GM19240 (cell line): ENCODE data around the gene JUND.
A peak's percentile ranks its signal among the peaks of the same experiment; 100 is the strongest.

Experiments used
- DNase-seq: peaks from one replicate; pipeline ENCODE4 v3.0.0; 2011; ENCODE audit warnings: low spot score; ENCODE audit not compliant: insufficient read length

Gene JUND

DNA sequence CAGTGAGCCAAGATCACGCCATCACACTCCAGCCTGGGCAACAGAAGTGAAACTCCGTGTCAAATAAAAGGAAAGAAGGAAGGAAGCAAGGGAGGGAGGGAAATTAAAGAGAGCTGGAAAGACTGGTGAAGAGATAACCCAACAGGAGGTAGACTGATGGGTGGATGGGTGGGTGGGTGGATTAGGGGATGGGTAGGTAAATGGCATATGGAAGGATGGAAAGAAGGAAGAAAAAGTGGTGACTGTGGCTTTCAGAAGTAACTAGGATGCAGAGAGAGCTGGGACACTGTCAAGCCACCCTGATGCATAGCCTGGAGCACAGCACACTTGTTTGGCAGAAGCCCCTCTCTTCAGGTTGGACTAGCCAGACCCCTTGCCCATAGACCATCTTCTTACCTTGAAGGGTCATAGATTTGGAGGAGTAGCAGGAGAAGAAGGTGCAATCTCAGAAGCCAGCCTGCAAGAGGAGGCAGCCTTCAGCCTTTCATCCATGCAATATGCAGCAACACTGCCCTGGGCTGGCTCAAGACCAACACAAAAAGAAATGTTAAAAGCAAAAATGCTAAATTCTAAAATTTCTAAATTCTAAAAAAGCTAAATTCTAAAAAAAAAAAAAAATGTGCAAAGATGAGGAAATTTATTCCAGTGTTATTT is 12.2 kb downstream of the JUND start:
- no peak for DNase-seq

DNA sequence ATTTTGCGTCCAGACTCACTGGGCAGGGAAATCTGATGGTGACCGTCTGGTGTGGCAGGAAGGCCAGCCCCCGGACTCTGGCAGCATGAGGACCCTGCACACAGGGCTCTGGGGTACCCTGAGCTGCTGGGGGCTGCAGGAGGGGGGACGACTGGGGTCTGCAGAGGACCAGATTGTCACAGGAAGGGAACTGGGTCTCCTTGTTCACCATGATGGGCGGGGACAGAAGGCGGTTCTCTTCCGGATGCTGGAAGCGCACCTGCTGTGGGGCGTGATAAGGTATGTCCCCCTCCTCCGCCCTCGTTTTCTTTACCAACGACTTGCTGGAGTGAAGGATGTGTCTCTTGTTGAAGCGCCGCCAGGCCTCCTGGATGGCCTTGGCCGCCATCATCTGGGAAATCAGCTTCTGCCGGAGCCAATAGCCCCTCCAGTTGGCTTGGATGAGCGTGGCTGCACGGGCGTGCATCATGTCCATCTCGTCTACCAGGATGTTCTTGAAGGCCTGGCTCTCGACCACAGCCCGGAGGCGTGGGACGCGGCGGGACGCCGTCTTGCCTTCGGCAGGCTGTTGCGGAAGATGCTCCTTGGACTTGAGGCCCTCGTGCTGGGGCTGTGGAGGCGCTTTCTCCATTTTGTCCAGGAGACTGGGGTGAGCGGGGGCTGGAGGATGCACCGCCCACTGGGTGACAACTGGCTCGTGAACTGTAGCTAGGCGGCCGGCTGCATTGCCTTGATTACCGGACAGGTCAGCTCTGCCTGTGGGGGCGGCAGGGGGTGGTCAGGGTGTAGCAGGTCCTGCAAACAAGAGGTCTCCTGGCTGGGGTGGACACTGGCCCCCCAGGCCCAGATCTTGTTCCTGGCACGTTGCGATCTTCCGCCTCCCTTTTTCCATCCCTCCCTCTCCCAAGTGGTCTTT is 14.4 kb downstream of the JUND start:
- DNase-seq: no peak

DNA sequence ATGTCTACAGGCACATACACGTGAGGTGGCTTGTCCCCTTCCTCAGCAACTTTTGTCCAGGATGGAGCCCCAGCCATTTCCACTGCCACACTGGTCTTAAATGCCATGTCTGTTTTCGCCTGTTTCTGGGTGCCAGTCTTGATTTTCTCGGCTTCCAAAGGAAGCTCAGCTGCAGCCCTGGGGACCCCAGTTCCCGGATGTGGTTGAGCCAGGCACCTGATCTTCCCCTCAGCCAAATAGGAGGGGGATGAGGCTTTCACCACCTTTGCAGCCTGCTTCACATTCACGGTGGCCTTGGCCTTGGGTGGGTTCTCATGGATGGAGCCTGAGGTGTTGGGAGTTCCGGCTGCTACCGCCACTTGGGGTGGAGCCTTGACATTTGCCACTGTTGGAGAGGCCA is 15.8 kb downstream of the JUND start:
- DNase-seq: no peak

DNA sequence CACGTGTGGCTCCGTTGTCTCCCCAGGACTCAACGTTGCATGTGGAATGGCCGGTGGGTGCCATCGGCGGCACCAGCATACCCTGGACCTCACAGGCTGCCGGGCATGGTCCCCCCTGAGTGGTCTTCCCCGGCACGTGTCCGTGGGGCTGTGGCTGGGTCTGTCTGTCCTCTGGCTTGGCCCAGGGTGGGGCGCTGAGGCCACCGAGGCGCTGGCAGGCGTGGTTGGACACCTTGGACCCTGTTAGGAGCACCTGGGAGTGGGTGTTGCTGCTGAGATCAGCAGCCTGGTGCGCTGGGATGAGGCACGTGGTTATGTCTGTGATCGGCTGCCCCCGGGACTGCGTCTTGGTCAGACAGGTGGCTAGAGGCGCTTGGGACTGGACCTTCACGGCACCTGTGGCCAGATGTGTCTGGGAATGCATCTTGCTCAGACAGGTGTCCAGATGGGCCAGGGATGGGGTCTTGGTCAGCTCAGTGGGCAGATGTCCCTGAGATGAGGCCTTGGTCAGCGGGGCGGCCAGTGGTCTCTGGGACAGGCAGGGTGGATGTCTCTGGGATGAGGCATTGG is 16.4 kb downstream of the JUND start:
- no peak for DNase-seq

DNA sequence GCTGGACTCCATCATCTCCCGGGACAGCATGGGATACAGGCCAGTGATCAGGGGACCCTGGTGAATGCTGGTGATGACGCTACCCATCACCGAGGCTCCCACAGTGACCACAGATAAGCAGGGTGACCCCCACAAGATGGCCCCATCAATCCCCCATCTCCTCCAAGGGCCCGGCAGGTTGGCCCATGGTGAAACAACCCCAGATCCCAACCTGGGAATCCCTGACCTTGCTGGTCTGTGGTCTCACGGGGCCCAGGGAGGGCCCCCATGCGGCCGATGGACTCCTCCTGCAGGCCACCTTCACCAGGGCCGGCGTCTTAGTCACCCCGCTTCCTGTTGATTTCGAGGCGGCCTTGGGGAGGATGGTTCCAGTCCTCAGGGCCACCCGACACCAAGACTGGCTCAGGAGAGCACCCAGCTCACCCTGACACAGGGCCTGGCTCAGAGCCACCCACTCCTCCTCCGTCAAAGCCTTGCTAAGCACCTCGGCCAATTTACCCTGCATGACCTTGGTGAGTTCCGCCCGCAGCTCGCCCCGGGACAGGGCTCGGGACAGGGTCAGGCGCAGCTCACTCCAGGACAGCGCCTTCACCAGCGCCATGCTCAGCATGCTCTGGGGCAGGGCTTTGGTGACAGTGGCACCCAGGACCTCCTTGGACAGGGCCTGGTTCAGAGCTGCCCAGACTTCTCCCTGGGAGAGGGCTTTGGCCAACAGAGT is 17.1 kb downstream of the JUND start:
- DNase-seq: no peak

DNA sequence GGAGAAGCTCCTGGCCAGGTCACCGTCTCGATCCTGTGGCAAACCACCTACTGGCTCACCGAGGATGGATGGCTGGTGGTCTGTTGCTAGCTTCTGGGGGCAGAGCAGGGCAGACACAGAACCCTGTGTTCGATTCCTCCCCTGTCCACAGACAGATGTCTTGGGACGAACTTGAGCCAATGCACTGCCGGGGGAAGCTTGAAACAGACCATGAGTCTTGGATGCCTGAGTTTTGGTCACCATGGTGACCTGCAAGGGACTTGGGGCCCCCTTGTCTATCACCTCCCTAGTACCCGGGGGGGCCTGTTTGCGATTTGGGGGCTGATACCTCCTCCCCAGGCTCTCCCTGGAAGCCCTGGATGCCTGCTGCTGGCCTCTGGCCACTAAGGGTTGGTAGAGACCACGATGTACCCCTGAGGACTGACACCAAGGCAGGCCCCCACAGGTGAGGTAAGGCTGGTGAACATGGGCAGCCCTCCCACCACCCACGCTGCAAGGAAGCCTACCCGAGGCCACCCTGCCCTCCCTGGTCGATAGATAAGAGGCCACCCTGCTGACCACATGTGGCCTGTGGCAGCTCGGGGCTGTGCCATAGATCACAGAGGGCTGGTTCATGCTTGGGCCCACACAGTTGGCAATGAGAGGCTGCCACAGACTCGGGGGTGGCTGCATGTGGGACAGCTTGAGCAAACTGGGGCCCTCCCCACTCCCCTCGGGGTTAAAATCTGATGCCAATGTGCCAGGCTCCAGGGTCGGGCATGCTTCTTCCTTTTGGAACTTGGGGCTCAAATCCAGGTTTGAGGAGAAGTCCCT is 17.9 kb downstream of the JUND start:
- no peak for DNase-seq

DNA sequence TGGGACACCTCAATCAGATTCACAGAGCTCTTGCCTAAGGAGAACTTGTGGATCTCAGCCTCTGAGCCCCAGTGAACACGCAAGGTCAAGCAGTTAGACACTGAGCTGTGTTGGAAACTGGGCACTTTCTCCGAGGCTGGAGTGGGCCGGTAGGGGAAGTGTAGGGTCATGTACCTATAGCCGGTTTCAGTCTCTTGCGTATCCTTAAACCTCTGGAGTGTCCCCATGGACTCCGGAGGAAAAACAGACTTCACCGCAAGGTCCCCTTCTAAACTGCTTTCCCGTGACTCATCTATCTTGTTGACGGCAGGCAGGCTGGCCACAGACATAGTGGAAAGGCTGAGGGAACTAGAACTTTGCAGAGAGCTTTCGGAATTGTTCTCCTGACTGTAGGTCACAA is 18.5 kb downstream of the JUND start:
- DNase-seq: no peak

DNA sequence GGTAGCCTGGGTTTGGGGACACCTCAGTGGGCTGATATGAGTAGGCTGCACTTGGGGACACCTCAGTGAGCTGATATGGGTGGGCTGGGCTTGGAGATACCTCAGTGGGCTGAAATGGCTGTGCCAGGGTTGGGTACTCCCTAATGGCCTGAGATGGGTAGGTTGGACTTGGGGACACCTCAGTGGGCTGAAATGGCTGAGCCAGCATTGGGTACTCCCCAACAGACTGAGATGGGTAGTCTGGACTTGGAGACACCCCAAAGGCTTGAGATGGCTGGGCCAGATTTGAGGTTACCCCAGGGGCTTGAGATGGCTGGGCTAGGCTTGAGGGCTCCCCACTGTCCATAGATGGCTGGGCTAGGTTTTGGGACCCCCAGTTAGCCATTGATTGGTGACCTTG is 19.3 kb downstream of the JUND start:
- no peak for DNase-seq

DNA sequence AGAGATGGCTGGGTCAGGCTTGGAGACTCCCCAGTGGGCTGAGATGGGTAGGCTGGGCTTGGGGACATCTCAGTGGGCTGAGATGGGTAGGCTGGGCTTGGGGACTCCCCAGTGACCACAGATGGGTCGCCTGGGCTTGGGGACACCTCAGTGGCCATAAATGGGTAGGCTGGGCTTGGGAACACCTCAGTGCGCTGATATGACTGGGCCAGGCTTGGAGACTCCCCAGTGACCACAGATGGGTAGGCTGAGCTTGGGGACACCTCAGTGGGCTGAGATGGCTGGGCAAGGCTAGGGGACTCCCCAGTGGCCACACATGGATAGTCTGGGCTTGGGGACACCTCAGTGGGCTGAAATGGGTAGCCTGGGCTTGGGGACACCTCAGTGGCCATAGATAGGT is 19.9 kb downstream of the JUND start:
- DNase-seq: no peak

DNA sequence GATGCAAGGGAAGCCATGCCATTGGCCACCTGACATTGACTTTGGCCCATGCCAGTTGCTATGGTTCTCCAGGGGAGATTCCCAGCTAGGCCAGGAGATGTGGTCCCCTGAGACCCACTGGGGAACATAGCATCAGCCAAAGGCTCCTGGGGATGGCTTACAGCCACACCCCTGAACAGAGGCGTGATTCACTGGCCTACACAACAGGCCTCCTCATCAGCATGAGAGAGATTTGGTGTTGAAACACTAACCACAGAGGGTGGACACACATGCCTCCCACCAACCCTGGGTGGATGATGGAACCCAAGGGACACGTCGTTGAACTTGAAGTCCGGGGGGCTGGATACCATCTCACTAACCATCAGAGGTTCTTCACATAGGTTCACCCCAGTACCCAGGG is 21.5 kb downstream of the JUND start:
- DNase-seq: no peak

DNA sequence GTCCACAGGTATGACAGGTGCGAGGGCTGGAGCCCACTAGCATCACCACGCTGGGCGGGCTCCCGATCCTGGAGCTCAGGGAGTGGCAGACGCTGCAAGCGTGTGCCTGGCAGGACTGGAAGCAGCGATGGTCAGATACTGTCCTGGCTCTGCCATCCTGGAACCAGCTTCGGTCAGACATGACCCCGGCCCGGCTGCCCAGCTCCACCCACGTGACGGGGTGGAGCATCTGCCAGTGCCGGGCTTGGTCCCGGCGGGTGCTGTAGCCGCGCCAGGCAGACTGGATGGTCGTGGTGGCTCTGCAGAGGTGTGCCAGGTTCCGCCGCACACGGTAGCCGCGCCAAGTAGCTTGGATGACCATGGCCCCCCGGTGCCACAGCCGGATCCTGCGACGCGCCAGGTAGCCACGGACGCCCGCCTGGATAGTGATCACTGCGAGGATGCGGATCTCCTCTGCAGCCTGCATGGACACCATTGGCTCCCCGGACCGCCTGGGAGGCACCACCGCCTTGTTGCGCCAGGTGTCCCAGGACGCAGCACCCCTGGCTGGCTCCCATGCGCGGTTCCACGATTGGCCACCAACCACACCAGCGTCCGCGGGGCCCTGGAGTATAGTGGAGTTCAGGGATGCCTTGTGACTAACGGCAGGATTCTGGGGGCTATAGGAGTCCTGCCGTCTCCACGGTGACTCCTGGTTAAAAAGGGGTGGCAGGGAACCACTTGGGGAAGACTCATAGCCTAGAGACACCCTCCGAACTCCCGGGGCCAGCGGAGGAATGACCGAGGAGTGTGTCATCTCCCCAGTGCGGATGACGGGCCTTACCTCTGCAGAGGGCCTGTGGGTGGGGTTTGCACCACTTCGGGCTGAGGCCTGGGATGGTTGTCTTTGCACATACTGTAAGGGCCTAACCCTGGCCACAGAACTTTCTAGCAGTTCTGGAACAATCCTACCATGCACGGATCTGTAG is 23.6 kb downstream of the JUND start:
- DNase-seq: no peak

DNA sequence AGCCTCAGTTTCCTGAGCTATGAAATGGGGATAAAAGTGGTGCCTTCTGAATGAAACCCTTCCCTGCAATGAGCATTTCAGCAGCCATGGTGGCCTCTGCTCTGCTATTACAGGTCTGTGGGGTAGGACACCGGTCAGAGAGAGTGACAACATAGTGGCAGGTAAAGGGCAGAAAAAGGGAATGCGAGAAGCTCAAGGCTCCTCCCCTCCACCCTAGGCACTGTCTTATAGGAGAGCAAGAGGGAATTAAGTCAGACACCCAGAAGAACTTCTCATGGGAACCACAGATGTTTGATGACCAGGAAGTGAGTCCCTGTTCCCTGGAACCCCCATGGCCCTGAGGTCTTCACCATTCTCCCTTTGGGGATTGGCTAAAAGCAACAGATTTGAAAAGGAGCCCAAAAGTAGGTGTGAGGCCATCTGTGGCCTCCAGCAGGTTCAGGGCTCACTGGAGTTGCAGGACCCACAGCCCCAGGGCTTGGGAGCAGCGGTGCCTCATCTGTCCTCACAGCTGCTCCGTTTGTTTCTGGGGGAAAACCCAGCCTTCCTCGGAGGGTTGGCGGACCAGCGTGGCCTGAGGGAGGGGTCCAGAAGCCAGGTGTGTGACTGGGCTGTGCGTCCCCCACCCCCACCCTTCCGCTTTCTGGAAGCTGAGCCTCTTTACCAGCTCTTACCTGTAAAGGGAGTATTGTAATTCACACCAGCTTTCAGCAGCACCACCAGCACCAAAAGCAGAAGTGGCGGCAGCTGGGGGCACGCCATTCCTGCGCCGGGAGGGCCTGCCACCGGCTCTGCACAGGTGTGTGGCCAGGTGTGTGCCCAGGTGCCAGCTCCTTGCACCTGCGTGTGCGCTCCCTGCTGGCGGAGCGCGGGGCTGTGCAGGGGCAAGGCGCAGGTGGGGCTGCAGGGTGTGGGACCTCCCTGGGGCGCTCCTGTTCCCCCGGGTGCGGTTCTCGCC is 26.6 kb downstream of the JUND start:
- DNase-seq: no peak

DNA sequence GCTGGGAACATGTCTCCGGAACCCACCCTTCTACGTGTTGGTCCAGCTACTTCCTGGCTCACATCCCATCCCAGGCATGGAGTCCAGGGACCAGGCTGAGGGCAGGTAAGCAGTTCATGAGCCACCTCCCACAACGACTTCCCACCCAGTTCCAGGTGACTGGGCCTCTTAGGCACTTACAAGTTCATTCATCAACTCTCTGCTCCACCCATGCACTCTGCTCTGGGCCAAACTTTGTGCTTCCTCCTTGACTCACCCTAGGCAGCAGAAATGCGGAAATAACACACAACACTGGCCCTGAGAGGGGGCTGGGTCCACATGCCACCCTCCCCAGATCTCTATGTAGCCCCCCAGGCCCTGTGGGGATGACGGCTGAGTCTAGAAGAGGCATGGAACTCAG is 27.7 kb downstream of the JUND start:
- DNase-seq: no peak

DNA sequence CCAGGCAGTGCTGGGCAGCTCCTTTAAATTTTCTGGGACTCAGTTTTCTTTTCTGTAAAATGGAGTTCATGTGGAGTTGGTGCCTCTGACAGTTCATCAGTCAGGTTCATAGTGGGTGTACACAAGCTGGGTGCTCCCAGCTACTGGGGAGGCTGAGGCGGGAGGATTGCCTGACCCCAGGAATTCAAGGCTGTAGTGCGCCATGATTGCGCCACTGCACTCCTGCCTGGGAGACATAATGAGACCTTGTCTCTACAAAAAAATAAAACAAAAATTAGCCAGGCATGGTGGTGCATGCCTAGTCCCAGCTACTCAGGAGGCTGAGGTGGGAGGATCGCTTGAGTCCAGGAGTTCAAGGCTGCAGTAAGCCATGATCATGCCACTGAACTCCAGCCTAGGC is 28.3 kb downstream of the JUND start:
- no peak for DNase-seq

DNA sequence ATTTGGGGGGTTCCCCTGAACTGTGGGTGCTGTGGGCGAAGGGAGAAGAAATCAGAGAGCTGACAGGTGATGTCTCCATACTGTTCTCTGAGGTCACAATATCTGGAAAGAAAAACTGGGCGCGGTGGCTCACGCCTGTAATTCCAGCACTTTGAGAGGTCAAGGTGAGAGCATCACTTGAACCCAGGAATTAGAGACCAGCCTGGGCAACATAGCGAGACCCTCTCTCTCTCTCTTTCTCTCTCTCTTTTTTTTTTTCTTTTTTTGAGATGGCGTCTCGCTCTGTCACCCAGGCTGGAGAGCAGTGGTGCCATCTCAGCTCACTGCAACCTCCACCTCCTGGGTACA is 29.1 kb downstream of the JUND start:
- DNase-seq: no peak

DNA sequence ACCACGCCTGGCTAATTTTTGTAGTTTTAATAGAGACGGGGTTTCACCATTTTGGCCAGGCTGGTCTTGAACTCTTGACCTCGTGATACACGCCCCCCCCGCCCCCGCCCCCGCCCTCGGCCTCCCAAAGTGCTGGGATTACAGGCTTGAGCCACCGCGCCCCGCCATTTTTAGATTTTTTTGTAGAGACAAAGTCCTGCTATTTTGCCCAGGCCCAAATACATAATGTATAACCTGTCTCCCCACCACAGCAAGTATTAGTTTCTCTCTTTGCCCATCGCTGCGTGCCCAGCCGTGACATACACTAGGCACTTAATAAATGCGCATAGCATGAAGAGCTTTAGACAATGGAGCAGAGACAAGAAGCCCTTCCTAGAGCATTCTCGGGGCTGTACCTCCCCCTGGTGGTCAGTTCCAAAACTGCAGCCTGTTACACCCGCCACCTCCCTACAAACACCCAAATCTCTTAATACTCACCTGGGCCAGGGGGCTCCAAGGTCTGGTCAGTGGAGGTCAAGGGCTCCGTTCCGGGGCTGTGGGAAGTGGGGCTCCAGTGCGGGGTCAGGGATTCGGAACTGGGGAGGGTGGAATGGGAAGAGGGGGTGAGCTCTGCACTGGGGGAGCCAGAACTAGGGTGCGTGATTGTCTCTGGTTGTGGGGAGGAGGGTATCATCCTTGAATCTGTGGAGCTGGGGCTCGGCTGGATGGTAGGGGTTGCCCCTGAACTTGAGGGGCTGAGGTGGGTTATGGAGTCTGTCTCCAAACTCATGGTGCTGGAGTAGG is 29.6 kb downstream of the JUND start:
- peak; percentile 76 for DNase-seq

DNA sequence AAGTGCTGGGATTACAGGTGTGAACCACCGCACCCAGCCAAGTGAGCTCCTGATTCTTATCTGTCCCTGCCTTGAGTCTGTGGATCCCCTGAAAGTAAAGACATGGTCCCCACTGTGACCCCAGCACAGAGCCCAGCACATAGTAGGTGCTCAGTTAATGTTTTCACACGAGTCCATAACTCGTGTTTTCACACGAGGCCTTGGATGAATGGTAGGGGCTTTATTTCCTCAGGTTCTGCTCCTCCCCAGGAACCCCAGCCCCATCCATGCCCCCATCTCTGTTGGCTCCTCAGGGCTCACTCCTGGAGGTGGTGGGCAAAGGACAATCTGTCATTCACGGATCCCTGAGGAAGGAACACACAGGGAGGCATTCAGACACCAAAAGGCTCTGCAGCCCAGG is 31.6 kb downstream of the JUND start:
- DNase-seq: no peak

DNA sequence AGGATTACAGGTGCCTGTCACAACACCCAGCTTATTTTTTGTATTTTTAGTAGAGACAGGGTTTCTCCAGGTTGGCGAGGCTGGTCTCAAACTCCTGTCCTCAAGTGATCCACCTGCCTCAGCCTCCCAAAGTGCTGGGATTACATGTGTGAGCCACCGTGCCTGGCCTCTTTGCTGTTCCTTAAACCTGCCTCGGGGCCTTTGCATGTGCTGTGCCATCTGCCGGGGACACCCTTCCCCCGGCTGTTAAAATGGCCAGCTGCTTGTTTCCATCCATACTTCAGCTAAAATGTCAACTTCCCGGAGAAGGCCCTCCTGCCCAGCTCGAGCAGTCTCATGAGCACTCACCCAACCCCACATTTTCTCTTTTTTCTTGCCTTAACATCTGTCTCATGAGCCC is 36.1 kb downstream of the JUND start:
- DNase-seq: no peak
